Measurements from ENCODE around the gene MAFB.

Gene MAFB

GRCh38 chr20:40652441-40652987 is 36.5 kb downstream of the MAFB start:
- DNase-seq = no peak

GRCh38 chr20:40651151-40651550 is 37.9 kb downstream of the MAFB start:
- no peak for DNase-seq

GRCh38 chr20:40650707-40651106 is 38.3 kb downstream of the MAFB start:
- DNase-seq = no peak

- DNase-seq = no peak
Observed at GRCh38 chr20:40648210-40649072, 40.6 kb downstream of the MAFB start.

- no peak for DNase-seq
Observed at GRCh38 chr20:40646813-40647212, 42.2 kb downstream of the MAFB start.

GRCh38 chr20:40646361-40646760 is 42.7 kb downstream of the MAFB start:
- DNase-seq = no peak

GRCh38 chr20:40644863-40645262 is 44.2 kb downstream of the MAFB start:
- DNase-seq = no peak

- DNase-seq = no peak
Observed at GRCh38 chr20:40643891-40644290, 45.1 kb downstream of the MAFB start.

GRCh38 chr20:40641809-40642208 is 47.2 kb downstream of the MAFB start:
- no peak for DNase-seq

GRCh38 chr20:40641202-40641601 is 47.8 kb downstream of the MAFB start:
- DNase-seq = no peak

- no peak for DNase-seq
Observed at GRCh38 chr20:40640667-40641066, 48.4 kb downstream of the MAFB start.

- no peak for DNase-seq
Observed at GRCh38 chr20:40639676-40640355, 49.2 kb downstream of the MAFB start.

GRCh38 chr20:40639132-40639531 is 49.9 kb downstream of the MAFB start:
- DNase-seq = no peak

- DNase-seq = no peak
Observed at GRCh38 chr20:40638414-40638813, 50.6 kb downstream of the MAFB start.

GRCh38 chr20:40637176-40637575 is 51.9 kb downstream of the MAFB start:
- no peak for DNase-seq

GRCh38 chr20:40636486-40636885 is 52.5 kb downstream of the MAFB start:
- DNase-seq = no peak

- DNase-seq = no peak
Observed at GRCh38 chr20:40635971-40636370, 53.1 kb downstream of the MAFB start.

Data from NCI-H446 treated with DMSO at 0.1 percent for 48 hours (cell line).